Measurements from ENCODE around the gene FAM204A.

GRCh38 chr10:118337356-118337755 lies 4.8 kb downstream of the FAM204A start:
- TF ChIP-seq CTCF (IDR thresholded peaks at IDR 0.05) = no peak
- TF ChIP-seq POLR2A (IDR thresholded peaks at IDR 0.05) = no peak

Measured in testis (tissue), 2 donors.